ENCODE results near the gene DAW1.

DAW1 gene

DNA sequence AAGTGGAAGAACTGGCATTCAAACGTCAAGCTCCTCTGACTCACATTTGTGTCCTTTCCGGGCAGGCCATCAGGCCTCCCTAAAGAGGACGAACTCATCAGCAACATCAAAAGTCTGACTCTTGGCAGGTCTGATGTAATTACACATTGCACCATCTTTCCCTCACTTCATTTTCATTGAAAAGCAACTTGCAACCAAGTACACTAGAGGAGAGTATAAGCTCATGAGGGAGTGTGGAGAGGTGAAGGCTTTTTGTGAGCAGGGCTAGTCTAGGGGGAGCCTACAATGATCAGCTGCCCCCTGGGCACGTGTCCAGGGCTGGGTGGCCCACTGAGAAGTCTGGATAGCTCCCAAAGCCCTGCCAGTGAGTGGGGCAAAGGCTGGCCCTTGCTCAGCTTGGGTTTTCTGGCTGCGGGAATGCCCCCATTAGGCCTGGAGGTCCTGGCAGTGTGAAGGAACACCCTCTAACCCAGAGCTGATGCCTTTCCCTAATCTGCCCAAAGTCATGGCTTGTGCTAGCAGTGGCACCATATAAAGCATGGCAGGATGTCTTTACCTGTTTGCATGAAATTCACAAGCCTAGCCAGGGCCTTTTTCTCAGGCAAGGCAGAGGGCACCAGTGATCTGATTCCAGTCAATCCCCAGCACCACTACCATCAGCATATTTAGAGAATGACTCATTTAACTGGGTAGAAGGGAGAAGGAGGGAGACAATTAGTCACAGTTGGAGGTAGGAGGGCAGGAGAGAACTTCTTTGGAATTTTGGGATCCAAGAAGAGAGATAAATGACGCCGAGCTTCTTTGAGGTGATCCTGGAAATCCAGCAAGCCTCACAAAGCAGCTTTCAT lies 8.5 kb upstream of the DAW1 start:
- no peak for DNase-seq

DNA sequence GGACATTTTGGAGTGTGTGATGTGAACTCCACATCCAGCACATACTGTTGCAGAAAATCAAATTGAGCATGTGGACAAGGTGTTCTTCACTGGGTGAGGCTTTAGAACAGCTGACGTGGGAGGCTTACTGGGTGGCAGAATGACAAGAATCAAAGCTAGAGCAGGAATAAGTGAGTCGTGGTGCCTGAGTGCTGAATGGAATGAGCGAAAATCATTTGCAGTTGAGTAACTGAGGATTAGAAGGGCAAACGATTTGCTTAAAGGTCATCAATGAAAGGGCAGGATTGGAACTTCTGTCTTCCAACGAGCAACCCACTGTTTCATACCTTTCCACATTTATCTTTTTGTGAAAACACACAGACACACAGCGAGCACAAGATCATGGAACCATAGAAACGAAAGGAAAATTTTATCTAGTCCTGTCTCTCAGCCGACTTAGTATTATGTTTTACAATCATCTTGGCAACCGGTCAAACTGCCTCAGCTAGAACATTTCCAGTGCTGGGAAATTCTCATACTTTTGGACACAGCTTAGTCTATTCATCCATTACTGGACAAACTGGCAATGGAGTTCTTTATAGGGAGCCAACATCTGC lies 7.2 kb upstream of the DAW1 start:
- DNase-seq = no peak

DNA sequence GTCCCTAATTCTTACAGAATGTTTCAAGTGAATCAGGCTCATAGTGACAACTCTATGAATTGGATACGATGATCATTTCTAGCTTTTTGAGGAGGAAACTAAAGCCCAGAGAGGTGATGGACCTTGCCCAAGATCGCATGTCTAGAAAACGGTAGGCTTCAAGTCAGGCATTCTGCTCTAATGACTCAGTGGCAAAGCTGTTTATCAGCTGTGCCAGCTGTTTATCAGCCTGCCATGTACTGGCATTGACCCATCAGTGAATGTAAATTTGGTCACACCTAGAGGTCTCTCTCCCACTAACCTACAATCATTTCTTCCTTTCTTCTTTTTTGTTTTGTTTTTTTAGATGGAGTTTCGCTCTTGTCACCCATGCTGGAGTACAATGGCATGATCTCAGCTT lies 6.1 kb upstream of the DAW1 start:
- DNase-seq = no peak

DNA sequence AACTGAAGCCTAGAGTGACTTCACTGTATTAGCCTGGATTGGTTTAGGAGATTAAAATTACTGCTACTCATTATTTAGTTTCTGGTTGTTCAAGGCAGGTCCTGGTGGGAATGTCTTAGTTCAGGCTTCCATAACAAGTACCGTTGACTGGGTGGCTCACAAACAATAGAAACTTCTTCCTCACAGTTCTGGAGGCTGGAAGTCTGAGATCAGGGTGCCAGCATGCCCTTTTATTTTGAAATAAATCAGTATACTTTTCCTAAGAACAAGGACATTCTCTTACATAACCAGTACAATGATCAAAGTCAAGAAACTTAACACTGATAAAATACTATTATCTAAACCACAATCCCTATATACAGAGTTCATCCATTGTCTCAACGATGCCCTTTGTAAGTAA lies 4.0 kb upstream of the DAW1 start:
- DNase-seq = no peak

DNA sequence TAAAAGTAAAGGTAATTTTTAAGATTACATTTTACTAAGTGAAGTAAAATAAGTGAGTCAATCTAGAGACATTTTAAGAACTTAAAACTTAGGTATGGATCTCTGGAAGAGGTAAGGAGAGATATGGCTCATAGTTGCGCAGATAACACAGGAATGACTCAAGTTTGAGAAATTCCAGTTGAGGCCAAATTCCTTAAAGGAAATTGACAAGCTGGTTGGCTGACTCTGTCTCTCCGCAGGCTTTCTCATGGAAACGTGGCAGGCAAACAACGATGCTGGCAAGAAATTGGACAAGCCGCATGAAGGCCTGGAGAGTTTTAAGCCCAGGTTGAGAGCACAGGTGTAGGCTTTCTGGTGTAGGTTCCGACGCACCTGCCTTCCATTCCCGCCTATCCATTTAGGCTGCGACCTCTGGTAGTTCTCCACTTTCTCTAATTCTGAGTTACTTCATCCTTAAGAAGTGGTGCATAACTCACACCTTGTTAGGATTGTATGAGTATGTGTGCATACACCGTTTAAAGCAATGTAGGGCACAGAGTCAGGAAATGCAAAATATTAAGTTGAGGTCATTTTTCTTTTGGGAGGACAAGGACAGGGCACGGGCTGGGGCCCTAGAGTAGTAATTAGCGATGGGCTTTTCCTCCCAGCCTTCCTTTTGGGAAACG lies 589 bp upstream of the DAW1 start:
- DNase-seq = no peak

DNA sequence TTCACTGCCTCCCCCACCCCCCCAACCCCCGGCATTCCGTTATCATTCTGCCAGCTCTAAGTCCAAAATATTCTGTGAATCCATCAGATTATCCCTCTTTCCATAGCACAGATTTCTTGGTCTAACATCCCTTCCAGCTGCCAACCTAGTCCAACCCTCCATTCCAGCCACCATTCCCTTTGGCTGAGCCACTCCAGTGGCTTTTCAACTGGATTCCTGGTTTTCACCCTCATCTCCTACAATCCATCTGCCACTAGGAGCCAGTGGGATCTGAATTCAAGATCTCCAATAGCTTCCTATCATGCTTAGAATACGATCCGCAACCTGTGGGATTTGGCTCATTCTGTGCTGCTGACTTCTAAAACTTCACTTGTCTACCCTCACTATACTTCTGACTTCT lies 1.2 kb downstream of the DAW1 start:
- no peak for DNase-seq

DNA sequence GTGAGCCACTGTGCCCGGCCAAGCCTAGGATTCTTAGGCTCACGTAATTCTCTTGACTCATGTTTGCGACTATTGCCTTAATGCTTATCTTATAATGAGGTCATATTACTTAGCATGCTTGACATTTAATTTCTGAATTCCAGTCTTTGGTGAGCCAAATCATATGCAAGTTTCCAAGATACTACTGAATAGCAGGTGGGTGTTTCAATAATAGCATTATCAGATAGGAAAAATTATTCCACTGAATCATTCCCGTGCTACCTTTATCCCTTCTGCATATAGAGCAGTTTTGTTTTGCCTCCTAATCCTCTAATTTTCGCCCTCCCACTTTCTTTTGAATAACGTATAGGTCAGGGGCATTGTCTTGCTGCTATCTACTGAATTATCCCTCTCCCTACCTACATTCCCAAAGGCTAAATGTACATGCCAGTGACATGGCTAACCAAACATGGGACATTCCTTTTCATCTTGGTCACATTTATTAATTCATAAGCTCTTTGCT lies 4.9 kb downstream of the DAW1 start:
- DNase-seq = no peak

DNA sequence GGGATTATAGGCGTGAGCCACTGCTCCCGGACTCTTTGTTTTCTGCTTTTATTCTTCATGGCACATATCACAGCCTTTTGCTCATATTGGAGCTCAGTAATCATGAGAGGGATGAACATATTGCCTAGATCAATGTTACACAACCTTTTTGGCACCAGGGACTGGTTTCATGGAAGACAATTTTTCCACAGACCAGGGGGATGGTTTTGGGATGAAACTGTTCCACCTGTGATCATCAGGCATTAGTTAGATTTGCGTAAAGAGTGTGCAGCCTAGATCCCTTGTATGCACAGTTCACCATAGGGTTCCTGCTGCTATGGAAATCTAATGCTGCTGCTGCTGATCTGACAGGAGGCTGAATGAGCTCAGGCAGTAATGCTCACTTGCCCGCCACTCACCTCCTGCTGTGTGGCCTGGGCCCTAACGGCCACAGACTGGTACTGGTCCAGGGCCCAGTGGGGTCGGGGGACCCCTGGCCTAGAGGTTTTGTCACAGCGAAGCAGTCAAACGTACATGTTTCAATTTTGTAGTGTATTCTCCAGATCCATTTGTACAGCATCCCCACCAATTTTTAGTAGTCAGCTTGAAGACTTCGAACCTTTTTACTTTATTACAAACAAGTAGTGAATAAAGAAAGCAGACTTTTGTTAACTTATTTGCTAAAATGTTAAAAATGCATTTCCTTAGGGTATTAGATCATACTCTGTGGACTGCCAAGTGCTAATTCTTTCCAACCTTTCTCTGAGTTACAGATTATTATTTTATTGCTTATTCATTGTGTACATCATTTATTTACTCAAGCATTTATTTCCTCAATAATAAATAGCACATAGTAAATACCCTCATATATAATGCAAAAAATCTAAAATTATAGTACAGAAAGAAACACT lies 6.2 kb downstream of the DAW1 start:
- no peak for DNase-seq

DNA sequence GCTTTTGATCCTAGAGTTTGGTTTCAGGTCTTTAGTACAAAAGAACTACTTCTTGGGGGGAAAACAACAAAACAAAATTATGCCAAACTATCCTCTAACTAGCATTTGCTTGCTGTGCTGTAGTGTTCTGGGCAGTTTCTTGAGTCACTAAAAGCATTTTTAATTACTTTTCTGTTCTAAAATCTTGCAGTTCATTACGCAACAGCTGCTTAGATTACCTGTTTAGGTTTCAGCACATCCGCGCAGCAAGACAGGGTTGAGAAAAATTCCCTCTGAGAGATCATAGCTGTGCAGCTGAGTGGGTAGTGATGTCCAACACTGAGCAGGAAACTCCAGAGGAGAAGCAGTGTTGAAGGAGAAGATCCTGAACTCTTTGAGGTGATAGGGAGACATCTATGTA lies 9.0 kb downstream of the DAW1 start:
- DNase-seq = no peak

DNA sequence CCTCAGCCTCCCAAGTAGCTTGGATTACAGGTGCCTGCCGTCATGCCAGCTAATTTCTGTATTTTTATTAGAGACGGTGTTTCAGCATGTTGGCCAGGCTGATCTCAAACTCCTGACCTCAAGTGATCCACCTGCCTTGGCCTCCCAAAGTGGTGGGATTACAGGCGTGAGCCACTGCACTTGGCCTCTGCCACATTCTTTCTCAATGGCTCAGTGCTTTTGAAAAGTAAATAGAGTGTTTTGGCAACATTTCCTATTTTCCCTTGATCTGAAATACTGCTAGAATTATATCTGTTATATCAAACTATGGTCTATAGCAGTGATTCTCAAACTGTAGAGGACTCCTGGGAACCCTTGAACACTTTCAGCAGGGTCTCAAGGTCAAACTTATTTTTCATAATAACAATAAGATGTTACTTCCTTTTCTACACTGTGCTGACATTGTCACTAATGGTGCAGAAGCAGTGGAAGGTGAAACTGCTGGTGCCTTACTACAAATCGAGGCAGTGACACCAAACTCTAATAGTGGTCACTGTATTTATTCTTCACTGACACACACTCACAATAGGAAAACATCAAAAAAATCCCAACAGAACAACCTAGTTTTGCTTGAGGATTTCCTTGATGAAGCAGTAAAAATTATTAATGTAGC lies 10.6 kb downstream of the DAW1 start:
- DNase-seq = no peak

DNA sequence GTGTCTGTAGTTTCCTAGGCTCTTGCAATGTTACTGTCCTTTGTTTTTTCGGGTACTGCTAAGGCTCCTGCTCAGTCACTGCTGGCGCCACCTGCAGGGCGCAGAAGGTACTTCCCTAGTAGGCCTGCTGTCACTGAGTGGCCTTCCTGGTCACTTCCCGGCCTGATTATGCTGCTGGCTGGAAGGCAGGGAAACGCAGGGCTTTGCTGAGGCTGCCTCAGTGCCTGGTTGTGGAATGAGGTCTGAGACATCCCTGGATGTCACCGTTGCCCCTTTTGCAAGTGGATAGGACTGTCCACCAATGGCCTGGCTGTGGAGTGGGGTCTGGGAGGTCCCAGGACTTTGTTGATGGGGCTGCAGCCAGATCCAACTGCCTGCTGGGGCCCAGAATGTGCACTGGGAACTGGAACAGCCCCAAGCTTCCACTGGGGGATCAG lies 13.1 kb downstream of the DAW1 start:
- DNase-seq = no peak

DNA sequence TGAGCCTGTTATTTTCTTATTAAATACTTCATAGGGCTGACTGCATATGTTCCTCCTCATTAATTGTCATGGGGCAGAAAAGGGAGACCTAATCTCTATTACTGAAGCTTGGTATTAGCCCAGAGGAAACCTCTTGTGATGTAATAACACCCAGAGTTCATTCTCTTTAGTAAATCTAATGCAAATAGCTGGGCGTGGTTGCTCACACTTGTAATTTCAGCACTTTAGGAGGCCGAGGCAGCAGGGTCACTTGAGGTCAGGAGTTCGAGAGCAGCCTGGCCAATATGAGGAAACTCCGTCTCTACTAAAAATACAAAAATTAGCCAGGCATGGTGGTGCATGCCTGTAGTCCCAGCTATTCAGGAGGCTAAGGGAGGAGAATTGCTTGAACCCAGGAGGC lies 14.7 kb downstream of the DAW1 start:
- DNase-seq = no peak

DNA sequence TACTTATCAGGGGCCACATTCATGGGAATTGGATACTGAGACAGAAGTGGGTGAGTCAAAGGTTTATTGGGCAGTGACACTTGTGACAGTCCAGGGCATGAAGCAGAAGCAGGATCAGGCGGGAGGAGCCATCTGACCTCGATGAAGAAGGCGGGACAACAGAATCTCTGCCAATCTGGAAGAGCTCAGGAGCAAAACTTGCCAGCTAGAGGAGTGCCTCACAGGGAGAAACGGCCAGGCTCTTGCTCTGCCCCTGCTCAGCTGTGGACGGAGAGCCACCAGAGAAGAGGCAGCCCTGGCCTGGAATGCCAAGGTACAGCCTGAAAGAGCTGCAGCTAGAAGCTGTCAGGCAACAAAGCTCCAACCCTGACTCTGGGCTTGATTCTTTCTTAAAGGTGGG lies 16.9 kb downstream of the DAW1 start:
- no peak for DNase-seq

DNA sequence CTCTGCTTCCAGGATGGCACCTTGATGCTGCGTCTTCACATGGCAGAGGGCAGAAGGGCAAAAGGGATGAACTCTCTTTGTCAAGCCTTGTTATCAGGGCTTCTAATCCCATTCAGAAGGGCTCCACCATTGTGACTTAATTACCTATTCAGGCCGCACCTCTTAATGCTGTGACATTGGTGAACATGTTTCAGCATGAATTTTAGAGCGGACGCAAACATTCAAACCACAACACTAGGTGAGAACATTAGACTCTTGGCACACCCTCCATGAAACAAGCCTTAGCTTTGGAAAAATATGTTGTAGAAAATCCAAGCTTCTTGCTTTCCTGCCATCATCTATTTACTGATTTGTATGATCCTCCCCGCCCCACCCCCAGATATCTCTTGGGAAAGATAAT lies 17.9 kb downstream of the DAW1 start:
- no peak for DNase-seq

DNA sequence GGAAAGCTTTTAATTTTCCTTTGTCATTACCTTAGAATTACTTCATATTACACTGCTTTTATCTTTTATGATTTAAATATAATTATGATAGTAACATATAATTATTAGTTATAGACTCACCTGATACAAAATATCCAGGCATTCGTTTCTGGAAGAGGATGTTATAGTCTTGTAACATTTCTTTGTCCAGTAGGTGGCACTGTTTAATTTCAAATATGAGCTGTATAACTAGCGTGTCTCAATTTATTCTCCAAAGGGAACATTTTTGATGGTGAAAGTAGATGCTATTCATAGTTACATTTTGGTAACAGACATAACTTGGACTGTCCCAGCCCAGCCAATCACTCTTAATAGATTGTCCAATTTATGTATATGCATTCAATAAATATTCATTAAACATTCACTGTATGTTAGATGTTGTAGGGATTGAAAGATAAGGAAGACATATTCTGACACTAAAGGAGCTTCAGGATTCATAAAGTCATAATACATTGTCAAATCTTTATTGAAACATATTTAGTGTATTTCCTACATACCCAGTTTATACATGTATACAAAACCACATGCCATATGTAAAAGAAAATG lies 19.2 kb downstream of the DAW1 start:
- DNase-seq = no peak

DNA sequence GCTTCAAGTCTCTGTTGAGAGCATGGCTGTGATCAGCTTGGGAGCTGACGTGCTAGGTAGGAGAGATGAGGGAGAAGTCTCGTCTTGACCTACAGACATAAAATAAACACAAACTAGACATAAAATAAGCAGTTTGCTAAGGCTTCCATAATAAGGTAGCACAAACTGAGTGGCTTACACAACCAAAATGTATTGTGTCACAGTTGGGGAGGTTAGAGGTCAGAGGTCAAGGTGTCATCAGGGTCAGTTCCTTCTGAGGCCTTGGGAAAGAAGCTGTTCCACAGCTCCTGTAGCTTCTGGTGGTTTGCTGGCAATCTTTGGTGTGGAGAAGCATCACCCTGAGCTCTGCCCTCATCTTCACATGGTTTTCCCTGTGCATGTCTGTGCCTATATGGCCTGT lies 20.2 kb downstream of the DAW1 start:
- no peak for DNase-seq

DNA sequence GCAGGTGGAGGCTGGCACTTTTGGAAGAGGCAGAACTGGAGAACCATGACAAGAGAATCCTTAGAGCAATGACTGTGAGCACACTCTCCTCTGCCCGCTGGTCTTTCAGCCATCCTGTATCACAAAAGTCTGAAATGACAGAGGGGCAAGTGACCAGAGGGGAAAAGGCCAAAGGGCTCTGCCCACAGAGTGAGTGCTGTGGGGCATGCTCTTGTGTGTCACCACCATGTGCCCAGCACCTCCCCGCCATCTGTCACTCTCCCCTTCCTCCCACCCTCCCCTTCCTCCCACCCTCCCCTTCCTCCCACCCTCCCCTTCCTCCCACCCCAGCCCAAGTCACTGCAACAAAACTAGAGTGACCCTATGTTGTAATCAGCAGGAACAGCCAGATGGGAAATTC lies 31.9 kb downstream of the DAW1 start:
- no peak for DNase-seq

DNA sequence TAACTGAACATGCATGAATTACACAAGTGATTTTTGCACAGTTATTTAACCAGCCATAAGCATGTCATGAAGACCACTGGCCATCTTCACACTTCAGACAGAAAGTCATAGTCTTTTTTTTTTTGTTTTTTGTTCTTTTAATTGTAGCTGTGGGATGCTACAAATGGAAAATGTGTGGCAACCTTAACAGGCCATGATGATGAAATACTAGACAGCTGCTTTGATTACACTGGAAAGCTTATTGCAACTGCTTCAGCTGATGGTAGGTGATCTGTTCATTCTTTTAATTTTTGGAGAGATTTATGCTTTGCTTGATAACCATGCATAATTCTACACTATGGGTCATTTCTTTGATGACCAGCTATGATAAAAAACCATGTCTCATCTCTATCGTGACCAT lies 35.6 kb downstream of the DAW1 start:
- no peak for DNase-seq

DNA sequence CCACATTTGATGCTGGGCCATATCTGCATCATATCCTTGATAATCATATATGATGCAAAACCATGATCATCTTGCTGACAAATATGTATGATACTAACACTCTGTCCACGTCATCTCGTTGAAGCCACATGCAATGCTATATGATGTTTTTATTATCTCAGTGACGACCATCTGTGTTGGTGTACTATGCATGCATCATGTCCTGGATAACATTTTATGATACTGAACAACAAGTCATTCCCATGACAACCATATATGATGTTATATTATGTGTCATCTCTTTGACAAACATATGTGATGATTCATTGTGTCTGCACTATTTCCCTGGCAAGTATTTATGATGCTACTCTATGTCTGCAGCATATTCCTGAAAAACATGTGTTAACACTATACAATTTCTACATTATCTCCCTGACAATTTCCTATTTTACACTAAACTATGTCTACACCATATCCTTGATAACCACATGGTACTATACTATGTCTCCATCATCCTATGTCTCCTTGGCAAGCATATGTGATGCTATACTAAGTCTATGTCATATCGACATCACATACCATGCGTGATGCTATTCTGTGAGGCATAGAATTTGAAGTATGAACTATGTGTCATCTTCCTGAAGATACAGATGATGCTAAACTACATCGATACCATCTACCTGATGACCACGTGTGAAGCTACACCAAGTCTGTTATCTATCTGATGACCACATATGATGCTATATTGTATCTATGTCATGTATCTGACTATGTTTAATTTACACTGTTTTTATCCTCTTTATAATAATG lies 37.0 kb downstream of the DAW1 start:
- no peak for DNase-seq

DNA sequence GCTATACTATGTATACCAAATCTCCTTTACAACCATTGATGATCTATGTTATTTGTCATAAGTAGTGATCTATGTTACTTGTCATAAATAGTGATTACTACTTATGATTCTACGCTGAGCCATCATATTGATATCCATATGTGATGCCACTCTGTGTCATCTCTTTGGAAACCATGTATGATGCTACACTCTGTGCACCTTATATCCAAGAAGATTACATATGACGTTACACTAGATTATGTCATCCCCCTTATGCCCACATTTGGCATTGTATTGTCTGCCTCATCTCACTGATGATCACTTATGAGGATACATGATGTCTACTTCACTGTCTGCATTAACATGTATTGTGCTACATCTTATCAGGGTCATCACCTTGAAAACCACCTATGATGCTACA lies 42.9 kb downstream of the DAW1 start:
- no peak for DNase-seq

DNA sequence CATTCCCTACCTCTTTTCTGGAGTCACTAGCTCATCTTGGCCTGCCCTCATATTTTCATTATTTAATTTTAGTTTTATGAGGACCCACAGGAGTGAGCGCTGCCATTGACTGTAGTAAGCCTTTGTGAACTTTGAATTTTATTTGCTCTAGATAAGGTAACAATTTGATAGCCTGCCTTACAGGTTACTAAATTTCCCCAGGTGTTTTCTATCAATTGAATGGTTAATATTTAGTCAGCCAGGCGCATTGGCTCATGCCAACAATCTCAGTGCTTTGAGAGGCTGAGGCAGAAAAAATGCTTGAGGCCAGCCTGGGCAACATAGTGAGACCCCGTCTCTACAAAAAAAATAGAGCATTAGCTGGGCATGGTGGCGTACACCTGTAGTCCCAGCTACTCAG lies 50.2 kb downstream of the DAW1 start:
- no peak for DNase-seq
